GM18861 (cell line): ENCODE data around the gene ENTPD3.

Experiments
- ATAC-seq: cut with Tn5 transposase; IDR thresholded peaks from one replicate; pipeline ENCODE4 v1.9.1; 2021; ENCODE audit not compliant: unreplicated experiment

ENTPD3 gene

DNA sequence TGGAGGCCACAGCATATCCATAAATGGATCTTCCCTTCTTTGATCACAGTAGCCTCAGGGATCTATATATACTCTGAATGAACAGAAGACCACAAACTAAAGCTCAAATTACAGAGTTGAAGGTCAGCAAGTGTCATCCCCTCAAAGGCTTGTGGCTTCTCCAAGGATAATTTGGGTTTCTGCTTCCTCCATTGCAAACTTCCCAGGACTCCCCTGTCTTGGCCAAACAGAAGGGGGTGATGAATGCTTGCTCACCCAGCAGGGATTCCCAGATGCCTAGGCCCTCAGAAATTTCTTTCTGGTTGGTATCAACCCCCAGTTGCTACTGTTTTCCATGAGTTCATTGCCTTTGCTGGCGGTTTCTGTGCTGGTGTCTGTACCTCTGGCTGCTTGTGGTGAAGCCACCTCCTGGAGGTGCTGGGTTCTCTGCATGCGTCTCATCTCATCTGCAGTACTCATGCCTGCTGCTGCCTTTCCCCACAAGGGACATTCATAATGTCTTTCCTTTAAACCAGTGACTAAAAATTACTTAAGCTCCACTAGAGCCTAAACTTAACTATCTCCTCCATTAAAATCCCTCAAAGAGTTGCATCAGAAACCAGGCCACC lies 17.7 kb downstream of the ENTPD3 start:
- no peak for ATAC-seq

- ATAC-seq, result no peak
These were observed 20.0 kb downstream of the ENTPD3 start for GRCh38 chr3:40407007-40407406.

- no peak for ATAC-seq
These were observed 20.6 kb downstream of the ENTPD3 start for GRCh38 chr3:40407611-40408010.

GRCh38 chr3:40414270-40414669 lies 27.3 kb downstream of the ENTPD3 start:
- ATAC-seq, result no peak

- ATAC-seq, result no peak
These were observed 31.0 kb downstream of the ENTPD3 start for GRCh38 chr3:40417845-40418543.

- ATAC-seq, result no peak
These were observed 35.9 kb downstream of the ENTPD3 start for GRCh38 chr3:40422861-40423260.

- no peak for ATAC-seq
These were observed 40.2 kb downstream of the ENTPD3 start for GRCh38 chr3:40427045-40427669.

DNA sequence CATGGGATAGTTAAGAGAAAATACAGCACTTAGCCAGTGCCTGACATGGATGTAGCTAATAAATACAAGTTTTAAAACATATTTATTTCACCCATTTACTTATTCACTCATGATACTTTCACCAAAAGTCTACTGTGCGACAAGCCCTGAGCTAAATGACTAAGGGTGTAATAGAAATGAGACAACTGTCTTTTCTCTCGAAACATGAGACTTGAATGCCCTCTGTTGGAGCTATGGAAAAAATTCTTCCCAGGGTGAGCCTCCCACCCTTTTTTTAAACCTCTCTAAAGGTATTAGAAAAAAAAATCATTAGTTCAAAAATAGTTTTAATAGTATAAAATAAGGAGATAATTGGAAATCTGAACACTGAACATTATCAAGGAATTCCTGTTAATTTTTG lies 45.8 kb downstream of the ENTPD3 start:
- no peak for ATAC-seq

- ATAC-seq, result no peak
These were observed 50.9 kb downstream of the ENTPD3 start for GRCh38 chr3:40437889-40438288.

DNA sequence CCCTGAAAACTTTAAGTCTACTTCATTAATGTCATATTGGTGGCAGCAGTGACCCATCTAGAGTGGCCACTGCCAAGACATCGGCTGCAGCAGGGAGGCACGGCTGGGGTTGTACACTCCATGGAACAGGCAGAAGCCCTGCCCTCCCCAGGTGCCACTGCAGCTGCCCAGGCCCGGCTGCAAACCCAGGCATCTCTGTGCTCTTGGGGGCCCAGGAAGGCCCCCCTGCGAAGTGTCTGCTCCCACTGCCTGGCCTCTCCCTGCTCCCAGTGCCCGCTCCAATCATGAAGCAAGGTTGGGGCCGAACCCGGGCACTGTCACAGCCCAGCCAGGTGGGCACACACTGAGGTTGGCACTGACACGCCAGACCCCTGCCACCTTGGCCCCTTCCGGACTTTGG lies 58.1 kb downstream of the ENTPD3 start:
- no peak for ATAC-seq

GRCh38 chr3:40445880-40446279 lies 58.9 kb downstream of the ENTPD3 start:
- no peak for ATAC-seq

DNA sequence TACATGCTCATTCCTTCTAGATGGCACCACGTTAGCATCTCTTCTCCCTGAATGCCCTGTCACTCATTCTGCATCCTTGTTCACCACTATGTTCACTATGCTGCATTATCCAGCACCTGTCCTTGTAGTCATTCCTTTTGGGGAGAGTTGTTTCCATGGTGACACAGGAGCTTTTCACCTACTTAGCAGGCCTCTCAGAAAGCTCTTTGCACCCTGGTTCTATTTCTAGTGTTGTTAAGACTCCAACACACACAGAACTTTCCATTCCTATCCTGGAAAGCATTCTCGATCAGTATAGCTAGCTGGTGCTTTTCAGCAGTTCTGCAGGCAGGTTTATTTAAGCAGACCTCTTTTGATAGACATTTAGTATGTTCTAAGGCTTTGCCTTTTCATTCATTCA lies 63.5 kb downstream of the ENTPD3 start:
- ATAC-seq, result no peak

DNA sequence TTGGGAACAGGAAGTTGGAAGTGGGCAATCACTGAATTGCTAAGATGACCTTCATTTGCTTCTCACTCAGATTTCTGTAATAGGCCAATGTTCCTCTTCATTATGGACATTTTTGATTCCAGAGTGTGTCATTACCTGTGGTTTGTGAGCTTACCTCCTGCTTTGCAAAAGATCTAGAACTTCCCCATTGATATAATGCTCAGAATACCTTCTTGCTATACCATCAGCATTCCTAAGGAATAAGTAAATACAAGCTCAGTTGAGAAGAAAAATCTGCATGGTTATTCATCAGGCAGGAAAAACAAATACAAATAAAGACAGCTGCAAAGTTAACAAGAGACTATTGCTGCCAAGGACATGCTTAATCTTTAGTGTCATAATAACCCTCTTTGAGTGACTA lies 64.6 kb downstream of the ENTPD3 start:
- no peak for ATAC-seq

DNA sequence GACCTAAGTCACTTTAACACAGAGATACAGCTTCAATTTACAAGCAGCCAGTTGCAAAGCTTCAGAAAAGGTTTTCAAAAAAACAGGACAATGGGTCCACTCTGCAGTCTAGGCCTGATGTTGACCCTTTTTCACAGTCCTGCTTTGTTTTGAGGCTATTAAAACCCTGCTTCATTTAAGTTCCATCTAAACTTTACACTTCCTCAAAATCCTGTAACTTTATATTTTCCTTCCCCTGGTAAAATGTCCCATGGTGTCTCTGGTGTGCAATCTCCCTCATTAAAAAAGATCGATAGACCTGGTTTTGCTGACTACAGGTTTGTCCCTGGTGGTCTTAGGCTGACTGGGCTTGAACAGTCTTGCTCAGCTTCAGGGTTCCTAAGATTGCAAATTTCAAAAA lies 65.1 kb downstream of the ENTPD3 start:
- no peak for ATAC-seq

- ATAC-seq, result no peak
These were observed 65.5 kb downstream of the ENTPD3 start for GRCh38 chr3:40452562-40452875.

DNA sequence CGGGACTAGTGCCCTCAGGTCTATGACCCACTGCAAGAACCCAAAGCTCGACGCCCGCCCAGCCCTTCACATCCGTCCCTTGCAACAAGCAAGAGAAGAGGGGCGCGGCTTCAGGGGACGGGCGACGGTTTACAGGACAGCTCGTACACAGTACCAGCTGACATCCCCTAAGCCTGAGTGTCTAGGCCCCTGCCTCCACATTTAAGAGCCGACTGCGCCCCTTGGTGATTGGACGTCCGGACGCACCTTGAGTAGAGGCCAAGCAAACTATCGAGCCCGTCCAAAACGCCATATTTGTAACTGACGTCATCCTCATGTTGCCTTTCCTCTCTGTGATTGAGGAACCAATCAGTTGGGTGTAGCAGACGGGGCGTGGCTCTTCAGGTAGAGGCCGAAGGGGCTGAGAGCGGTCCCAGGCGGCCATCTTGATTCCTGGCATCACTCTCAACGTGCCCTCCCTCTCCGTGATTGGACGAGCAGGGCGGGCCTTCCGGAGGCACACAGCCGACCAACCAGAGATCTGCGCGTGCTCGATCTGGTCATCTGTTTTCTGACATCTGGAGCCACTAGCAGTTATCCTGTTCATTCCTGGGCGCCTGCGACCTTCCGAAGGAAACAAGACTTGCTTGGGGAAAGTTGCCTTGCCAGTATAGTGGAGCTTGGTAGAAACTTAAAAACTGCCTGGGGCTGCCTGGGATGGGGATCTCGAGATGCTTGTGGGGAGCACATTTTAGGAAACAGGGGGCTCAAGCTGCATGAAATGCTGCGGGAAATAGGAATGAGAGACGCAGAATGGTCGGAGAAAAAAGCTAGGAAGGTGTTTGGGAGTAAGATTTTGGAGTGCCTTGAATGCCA lies 66.1 kb downstream of the ENTPD3 start:
- peak; percentile 91 for ATAC-seq

DNA sequence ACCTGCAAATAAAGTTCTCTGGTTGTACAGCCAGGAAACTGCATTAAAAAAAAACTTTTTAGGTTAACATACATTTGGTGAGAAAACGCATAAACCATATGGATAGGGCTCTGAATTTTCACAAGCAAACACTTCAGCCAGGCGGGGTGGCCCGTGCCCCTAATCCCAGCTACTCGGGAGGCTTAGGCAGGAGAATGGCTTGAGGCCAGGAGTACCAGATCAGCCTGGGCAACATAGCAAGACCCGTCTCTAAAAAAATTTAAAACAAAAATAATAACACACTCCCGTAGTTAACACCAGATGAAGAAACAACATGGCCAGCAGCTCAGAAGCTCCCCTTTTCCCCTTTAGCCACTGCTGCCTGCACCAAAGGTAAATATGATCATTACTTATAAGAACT lies 66.9 kb downstream of the ENTPD3 start:
- no peak for ATAC-seq

GRCh38 chr3:40455328-40455727 lies 68.3 kb downstream of the ENTPD3 start:
- no peak for ATAC-seq

DNA sequence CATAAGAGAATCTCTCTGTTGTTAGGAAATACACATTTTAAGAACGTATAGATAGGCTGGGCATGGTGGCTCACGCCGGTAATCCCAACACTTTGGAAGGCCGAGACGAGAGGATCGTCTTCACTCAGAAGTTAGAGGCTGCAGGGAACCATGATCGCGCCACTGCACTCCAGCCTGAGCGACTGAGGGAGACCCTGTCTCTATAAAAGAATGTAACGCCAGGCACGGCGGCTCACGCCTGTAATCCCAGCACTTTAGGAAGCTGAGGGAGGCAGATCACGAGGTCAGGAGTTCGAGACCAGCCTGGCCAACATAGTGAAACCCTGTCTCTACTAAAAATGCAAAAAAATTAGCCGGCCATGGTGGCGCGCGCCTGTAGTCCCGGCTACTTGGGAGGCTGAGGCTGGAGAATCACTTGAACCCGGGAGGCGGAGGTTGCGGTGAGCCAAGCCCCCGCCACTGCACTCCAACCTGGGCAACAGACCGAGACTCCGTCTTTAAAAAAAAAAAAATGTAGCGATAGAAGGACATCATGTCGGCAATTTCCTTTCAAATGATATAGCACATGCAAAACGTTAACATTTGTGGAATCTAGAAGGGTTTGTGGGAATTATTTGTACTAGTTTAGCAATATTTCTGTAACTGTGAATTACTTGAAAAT lies 69.4 kb downstream of the ENTPD3 start:
- no peak for ATAC-seq

DNA sequence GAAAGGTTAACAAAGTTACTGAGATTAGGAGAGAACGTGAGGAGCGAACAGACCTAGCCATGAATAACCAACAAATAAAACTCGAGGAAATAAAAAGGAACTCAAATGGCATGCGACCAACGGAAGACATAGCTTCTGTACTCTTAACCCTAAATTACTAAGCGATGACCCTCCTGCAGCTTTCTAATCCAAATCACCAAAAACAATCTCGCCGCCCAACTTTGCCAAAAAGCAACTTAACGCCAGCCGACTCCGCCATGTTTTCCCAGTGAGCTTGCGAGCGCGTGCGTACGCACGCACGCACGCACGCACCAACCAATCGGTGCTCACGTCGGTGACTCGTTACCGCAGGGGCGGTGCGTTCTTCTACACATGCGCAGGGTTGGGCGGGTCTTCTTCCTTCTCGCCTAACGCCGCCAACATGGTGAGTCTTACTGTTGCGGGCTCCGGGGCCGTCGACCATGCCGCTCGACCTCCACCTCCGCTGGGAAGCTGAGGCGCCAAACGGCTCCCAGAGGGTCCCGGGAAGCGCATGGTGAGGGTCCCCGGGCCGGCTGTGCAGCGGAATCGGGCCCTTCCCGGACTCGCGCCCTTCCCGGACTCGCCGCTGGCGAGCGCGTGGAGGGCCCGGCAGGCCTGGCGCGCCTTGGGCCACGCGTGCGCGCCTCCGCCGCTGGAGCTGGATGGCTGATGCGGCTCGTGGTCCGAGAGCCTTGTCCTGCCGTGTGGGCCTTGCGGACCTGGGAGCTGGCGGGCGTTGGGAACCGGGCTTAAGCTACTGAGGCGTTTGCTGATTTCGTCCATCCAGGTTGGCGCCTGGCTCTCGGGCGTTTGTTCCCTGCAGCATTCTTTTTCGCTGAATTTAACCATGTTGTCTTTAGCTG lies 70.2 kb downstream of the ENTPD3 start, which contains the start of gene RPL14:
Gene RPL14, plus strand, starts transcription at position 400 of the 884 bp plus-strand sequence. Its CDS starts 133 bp downstream, at position 533.
- ATAC-seq, result peak; percentile 63
